Measurements from ENCODE around the gene CDC42EP4. TPM values are rescaled to one million over a fixed set of nuclear protein-coding genes. Genes with fewer than 3 reads are reported as not detected.
A peak's percentile ranks its signal among the peaks of the same experiment; 100 is the strongest.
"Not testable (repeated sequence)": the region's sequence is repeated elsewhere in the genome, so short reads cannot be mapped to it uniquely, and the experiment has no call there.

Gene CDC42EP4
- total RNA-seq, 1 donor from 2014 or later, result 3.0 TPM

- DNase-seq (ENCODE audit: low read depth), result no peak
Observed at GRCh38 chr17:73320601-73321264, 8.9 kb upstream of the CDC42EP4 start.

GRCh38 chr17:73319766-73320165 is 8.0 kb upstream of the CDC42EP4 start:
- no peak for DNase-seq (ENCODE audit: low read depth)

GRCh38 chr17:73318836-73319235 is 7.0 kb upstream of the CDC42EP4 start:
- DNase-seq (ENCODE audit: low read depth), result no peak

- no peak for DNase-seq (ENCODE audit: low read depth)
Observed at GRCh38 chr17:73318427-73318813, 6.6 kb upstream of the CDC42EP4 start.

- peak; percentile 89 for DNase-seq (ENCODE audit: low read depth)
Observed at GRCh38 chr17:73317513-73318426, 6.0 kb upstream of the CDC42EP4 start.

- no peak for DNase-seq (ENCODE audit: low read depth)
Observed at GRCh38 chr17:73316919-73317505, 5.2 kb upstream of the CDC42EP4 start.

- DNase-seq (ENCODE audit: low read depth), result no peak
Observed at GRCh38 chr17:73315471-73315870, 3.7 kb upstream of the CDC42EP4 start.

GRCh38 chr17:73313526-73314127 is 1.8 kb upstream of the CDC42EP4 start:
- DNase-seq (ENCODE audit: low read depth), result no peak

GRCh38 chr17:73312887-73313286 is 1.1 kb upstream of the CDC42EP4 start:
- DNase-seq (ENCODE audit: low read depth), result not testable (repeated sequence)

GRCh38 chr17:73311428-73311780 is 397 bp downstream of the CDC42EP4 start:
- no peak for DNase-seq (ENCODE audit: low read depth)

- no peak for DNase-seq (ENCODE audit: low read depth)
Observed at GRCh38 chr17:73309727-73310596, 1.8 kb downstream of the CDC42EP4 start.

- not testable (repeated sequence) for DNase-seq (ENCODE audit: low read depth)
Observed at GRCh38 chr17:73308959-73309358, 2.8 kb downstream of the CDC42EP4 start.

GRCh38 chr17:73308017-73308823 is 3.6 kb downstream of the CDC42EP4 start:
- no peak for DNase-seq (ENCODE audit: low read depth)

- DNase-seq (ENCODE audit: low read depth), result no peak
Observed at GRCh38 chr17:73307130-73307529, 4.7 kb downstream of the CDC42EP4 start.

- DNase-seq (ENCODE audit: low read depth), result no peak
Observed at GRCh38 chr17:73305845-73306836, 5.7 kb downstream of the CDC42EP4 start.

GRCh38 chr17:73304971-73305812 is 6.6 kb downstream of the CDC42EP4 start:
- peak; percentile 64 for DNase-seq (ENCODE audit: low read depth)

- no peak for DNase-seq (ENCODE audit: low read depth)
Observed at GRCh38 chr17:73304438-73304837, 7.4 kb downstream of the CDC42EP4 start.

- DNase-seq (ENCODE audit: low read depth), result peak; percentile 63
Observed at GRCh38 chr17:73302189-73302588, 9.6 kb downstream of the CDC42EP4 start.

Measured in myocyte (in vitro differentiated cells).